Bronchial epithelial cell (primary cell): ENCODE results near the gene PTPN11. TPM values are rescaled to one million over a fixed set of nuclear protein-coding genes. Genes with fewer than 3 reads are reported as not detected.

Experiments used
- DNase-seq: peaks from one replicate; pipeline ENCODE4 v3.0.0-alpha.2; 2010; ENCODE audit warnings: low read depth
- FAIRE-seq: peaks from 2 replicates; lab custom pipeline; 2011; peaks lifted over from hg19 to GRCh38; lab: Jason Lieb, UNC
- H3K27me3 ChIP-seq: 2 replicates; pipeline ENCODE4 v1.5.1; 2011; ENCODE audit warnings: low read length; ENCODE audit not compliant: control insufficient read depth, insufficient read depth
- H3K36me3 ChIP-seq: 2 replicates; pipeline ENCODE4 v1.5.1; 2011; ENCODE audit warnings: low read length; ENCODE audit not compliant: control insufficient read depth, insufficient read depth
- H3K4me3 ChIP-seq: 2 replicates; pipeline ENCODE4 v1.5.1; 2011; ENCODE audit warnings: mild to moderate bottlenecking, low read depth, low read length, control low read depth
- total RNA-seq: library from RNA; depleted of rRNA; stranded (reverse); fragments of >200 nt; gene quantifications from 2 replicates; pipeline ENCODE4 v1.2.1, GENCODE V29; 2014
- TF ChIP-seq, protein P1 (sequence below): IDR thresholded peaks from 2 replicates; pipeline ENCODE4 v1.5.1; 2011; ENCODE audit warnings: mild to moderate bottlenecking, moderate library complexity, low read length, control low read depth, inconsistent platforms; ENCODE audit not compliant: insufficient read depth, severe bottlenecking

Gene PTPN11
- total RNA-seq, 1 donor from 2014 or later = 140 TPM

DNA sequence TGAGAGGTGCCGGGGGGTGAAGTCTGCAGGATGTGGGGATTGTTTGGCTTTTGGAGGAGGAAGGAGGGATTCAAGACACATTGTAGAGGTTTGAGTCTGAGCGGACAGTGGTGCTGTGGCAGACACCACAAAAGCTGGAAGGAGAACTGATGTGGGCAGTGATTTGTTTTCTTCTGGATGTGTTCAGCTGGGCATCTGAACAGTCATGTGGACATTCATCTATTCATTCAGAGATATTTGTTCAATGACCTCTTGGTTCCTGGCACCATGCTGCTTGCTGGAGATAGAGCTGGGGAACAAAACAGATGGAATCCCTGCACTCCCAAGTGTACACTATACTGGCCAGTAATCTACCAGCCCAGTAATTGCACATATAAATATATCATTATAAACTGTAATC lies 64.0 kb downstream of the PTPN11 start:
- H3K4me3 ChIP-seq = no peak overlapping the region
- TF ChIP-seq, protein P1, sequence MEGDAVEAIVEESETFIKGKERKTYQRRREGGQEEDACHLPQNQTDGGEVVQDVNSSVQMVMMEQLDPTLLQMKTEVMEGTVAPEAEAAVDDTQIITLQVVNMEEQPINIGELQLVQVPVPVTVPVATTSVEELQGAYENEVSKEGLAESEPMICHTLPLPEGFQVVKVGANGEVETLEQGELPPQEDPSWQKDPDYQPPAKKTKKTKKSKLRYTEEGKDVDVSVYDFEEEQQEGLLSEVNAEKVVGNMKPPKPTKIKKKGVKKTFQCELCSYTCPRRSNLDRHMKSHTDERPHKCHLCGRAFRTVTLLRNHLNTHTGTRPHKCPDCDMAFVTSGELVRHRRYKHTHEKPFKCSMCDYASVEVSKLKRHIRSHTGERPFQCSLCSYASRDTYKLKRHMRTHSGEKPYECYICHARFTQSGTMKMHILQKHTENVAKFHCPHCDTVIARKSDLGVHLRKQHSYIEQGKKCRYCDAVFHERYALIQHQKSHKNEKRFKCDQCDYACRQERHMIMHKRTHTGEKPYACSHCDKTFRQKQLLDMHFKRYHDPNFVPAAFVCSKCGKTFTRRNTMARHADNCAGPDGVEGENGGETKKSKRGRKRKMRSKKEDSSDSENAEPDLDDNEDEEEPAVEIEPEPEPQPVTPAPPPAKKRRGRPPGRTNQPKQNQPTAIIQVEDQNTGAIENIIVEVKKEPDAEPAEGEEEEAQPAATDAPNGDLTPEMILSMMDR = no peak
- DNase-seq (no peak), FAIRE-seq (no peak)
- no peaks in the 10 kb centered on the region for H3K27me3 ChIP-seq
- peaks cover 17% of the 10 kb centered on the region for H3K36me3 ChIP-seq

- no peak for FAIRE-seq
- TF ChIP-seq, protein P1 = no peak
Observed at GRCh38 chr12:112486361-112486760, 67.6 kb downstream of the PTPN11 start.

GRCh38 chr12:112488257-112488876 lies 69.6 kb downstream of the PTPN11 start:
- Histone ChIP-seq H3K36me3 (peaks cover 17% of the 10 kb centered on the region), H3K27me3 (no peaks in the 10 kb centered on the region), H3K4me3 (no peak overlapping the region)
- TF ChIP-seq, protein P1 = no peak
- DNase-seq (no peak), FAIRE-seq (no peak)

More at GRCh38 chr12:112486361-112486760, 67.6 kb downstream of the PTPN11 start:
- Histone ChIP-seq H3K4me3 (no peak overlapping the region), H3K27me3 (no peaks in the 10 kb centered on the region), H3K36me3 (peaks cover 20% of the 10 kb centered on the region)
- no peak for DNase-seq

GRCh38 chr12:112489456-112489855 lies 70.7 kb downstream of the PTPN11 start:
- no peak overlapping the region for H3K4me3 ChIP-seq
- H3K27me3 ChIP-seq = no peaks in the 10 kb centered on the region
- H3K36me3 ChIP-seq = peaks cover 20% of the 10 kb centered on the region
- no peak for FAIRE-seq
- TF ChIP-seq, protein P1 = no peak
- no peak for DNase-seq

GRCh38 chr12:112496496-112496895 lies 77.7 kb downstream of the PTPN11 start:
- Histone ChIP-seq H3K27me3 (no peaks in the 10 kb centered on the region), H3K4me3 (no peak overlapping the region), H3K36me3 (peaks cover 6% of the 10 kb centered on the region)
- TF ChIP-seq, protein P1 = no peak
- FAIRE-seq (no peak), DNase-seq (no peak)

- TF ChIP-seq, protein P1 = no peak
- no peaks in the 10 kb centered on the region for H3K27me3 ChIP-seq
- FAIRE-seq (no peak), DNase-seq (no peak)
- H3K36me3 ChIP-seq = peaks cover 2% of the 10 kb centered on the region
- no peak overlapping the region for H3K4me3 ChIP-seq
Observed at GRCh38 chr12:112498580-112498979, 79.8 kb downstream of the PTPN11 start.
